ENCODE data around the gene XXYLT1. TPM values are rescaled to one million over a fixed set of nuclear protein-coding genes. Genes with fewer than 3 reads are reported as not detected.
A peak's percentile ranks its signal among the peaks of the same experiment; 100 is the strongest.

Gene XXYLT1
- total and polyA plus RNA-seq, 9 of the 15 experiments (the other 6 are each of a cell fraction or from before 2014, with no cell fraction given): 1.9 to 18.9 (median 15.0) TPM

GRCh38 chr3:195162033-195162669 is 108.8 kb downstream of the XXYLT1 start (continued):
- TF ChIP-seq AFF1 (IDR thresholded peaks at IDR 0.05; ENCODE audit: low read depth in 1 of 2, partially characterized antibody in 2 of 2) (no peak), ZNF165 (CRISPR knock-in tag; IDR thresholded peaks at IDR 0.05; ENCODE audit: borderline replicate concordance) (0 out of 2 replicates have a peak, but pooled peaks have one; percentile 12), KDM2B (CRISPR knock-in tag; IDR thresholded peaks at IDR 0.05) (no peak), SREBF1 (IDR thresholded peaks at IDR 0.05; ENCODE audit: borderline replicate concordance, low read depth, low read length) (no peak), ZBTB7A (IDR thresholded peaks at IDR 0.05; ENCODE audit: borderline replicate concordance, control insufficient read depth, low read depth, low read length) (no peak), KAT8 (IDR thresholded peaks at IDR 0.05; ENCODE audit: low read depth) (no peak), GTF2B (IDR thresholded peaks at IDR 0.05; ENCODE audit: extremely low read depth, insufficient read length) (no peak), ZBTB43 (CRISPR knock-in tag; IDR thresholded peaks at IDR 0.05) (no peak), ARID3A (IDR thresholded peaks at IDR 0.05; ENCODE audit: borderline replicate concordance, low read depth, low read length) (no peak), ZC3H11A (IDR thresholded peaks at IDR 0.05; ENCODE audit: low read depth, low read length) (no peak), KAT7 (CRISPR knock-in tag; IDR thresholded peaks at IDR 0.05; ENCODE audit: borderline replicate concordance) (no peak), THAP7 (CRISPR knock-in tag; IDR thresholded peaks at IDR 0.05) (no peak), ZNF644 (tag; IDR thresholded peaks at IDR 0.05; ENCODE audit: low read depth) (peak; percentile 75)
- TF ChIP-seq, protein P1, sequence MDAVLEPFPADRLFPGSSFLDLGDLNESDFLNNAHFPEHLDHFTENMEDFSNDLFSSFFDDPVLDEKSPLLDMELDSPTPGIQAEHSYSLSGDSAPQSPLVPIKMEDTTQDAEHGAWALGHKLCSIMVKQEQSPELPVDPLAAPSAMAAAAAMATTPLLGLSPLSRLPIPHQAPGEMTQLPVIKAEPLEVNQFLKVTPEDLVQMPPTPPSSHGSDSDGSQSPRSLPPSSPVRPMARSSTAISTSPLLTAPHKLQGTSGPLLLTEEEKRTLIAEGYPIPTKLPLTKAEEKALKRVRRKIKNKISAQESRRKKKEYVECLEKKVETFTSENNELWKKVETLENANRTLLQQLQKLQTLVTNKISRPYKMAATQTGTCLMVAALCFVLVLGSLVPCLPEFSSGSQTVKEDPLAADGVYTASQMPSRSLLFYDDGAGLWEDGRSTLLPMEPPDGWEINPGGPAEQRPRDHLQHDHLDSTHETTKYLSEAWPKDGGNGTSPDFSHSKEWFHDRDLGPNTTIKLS (IDR thresholded peaks at IDR 0.05; ENCODE audit: borderline replicate concordance, low read depth): no peak
- TF ChIP-seq, protein P2, sequence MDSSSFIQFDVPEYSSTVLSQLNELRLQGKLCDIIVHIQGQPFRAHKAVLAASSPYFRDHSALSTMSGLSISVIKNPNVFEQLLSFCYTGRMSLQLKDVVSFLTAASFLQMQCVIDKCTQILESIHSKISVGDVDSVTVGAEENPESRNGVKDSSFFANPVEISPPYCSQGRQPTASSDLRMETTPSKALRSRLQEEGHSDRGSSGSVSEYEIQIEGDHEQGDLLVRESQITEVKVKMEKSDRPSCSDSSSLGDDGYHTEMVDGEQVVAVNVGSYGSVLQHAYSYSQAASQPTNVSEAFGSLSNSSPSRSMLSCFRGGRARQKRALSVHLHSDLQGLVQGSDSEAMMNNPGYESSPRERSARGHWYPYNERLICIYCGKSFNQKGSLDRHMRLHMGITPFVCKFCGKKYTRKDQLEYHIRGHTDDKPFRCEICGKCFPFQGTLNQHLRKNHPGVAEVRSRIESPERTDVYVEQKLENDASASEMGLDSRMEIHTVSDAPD (CRISPR knock-in tag; IDR thresholded peaks at IDR 0.05): no peak

Measured in K562 (cell line).